GM19351 (cell line): ENCODE results near the gene CDC42BPG.
A peak's percentile ranks its signal among the peaks of the same experiment; 100 is the strongest.

Experiments used
- ATAC-seq: cut with Tn5 transposase; IDR thresholded peaks from one replicate; pipeline ENCODE4 v1.9.1; 2021; ENCODE audit warnings: mild to moderate bottlenecking, moderate library complexity; ENCODE audit not compliant: unreplicated experiment

Gene CDC42BPG

GRCh38 chr11:64804346-64805210 lies 39.9 kb downstream of the CDC42BPG start:
- no peak for ATAC-seq

GRCh38 chr11:64803846-64804345 lies 40.6 kb downstream of the CDC42BPG start:
- no peak for ATAC-seq

DNA sequence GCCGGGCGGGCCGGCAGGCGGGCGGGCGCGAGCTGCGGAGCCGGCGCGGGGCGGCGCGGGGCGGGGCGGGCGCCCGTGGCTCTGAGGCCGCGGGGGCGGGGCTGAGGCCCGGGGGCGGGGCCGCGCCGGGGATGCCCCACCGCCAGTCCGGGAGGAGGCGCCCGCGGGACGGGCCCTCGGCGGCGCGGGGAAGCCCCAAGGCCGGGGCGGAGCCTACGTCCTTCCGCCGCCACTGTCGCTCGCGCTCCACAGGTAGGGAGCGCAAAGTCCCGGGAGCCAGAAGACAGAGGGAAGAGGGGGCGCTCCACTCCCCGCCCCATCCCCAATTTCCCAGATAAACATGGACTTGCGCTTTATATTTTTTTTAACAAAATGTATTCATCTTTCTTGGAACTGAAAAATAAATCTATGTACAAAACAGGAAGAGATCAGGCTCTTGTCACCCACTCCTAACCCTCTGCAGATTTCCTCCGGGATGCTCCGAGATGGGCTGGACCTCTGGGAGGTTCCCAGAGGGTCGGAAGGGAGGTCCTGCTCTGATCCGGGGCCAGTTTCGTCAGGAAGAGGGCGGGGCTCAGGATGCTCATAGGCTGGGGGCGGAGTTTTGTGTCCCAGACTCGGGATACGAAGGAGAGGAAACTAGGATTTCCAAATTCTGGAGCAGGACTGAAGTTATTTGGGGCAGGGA lies 41.2 kb downstream of the CDC42BPG start, which contains the start of gene MAP4K2:
Gene MAP4K2, minus strand, starts transcription at position 57 of the 688 bp plus-strand sequence. CDS start 65 bp downstream, outside the sequence.
- ATAC-seq: peak; percentile 61

DNA sequence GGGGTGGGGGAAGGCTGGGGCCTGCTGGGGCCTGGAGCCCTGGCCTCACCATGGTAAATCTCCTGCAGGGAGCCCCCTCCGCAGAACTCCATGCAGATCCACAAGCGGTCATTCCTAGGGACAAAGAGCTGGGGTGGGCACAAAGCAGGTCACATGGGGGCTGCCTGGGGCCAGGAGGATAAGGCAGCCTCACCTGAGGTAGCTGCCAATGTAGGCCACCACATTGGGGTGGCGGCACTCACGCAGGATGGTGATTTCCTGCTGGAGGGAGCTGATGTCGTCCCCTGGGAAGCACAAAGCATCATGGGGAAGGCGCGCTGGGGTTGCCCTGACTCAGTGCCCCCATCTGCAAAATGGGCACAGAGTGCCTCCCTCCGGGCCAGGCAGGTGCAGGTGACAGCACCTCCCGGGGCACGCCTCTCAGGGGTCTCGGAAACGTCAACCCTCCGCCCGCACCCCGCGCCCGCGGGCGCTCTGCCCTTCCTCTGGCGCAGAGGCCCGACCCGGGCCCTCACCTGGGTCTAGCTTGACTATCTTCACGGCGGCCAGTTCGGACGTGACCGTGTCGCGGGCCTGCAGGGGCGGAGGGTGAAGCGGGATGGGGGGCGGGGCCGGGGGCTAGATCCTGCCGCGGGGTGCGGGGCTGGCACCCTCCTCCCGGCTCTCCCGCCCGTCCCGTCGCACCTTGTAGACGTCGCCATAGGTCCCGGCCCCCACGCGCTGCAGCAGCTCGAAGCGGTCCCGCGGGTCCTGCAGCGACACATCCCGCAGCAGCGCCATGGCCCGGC lies 41.9 kb downstream of the CDC42BPG start:
- ATAC-seq: peak; percentile 20

DNA sequence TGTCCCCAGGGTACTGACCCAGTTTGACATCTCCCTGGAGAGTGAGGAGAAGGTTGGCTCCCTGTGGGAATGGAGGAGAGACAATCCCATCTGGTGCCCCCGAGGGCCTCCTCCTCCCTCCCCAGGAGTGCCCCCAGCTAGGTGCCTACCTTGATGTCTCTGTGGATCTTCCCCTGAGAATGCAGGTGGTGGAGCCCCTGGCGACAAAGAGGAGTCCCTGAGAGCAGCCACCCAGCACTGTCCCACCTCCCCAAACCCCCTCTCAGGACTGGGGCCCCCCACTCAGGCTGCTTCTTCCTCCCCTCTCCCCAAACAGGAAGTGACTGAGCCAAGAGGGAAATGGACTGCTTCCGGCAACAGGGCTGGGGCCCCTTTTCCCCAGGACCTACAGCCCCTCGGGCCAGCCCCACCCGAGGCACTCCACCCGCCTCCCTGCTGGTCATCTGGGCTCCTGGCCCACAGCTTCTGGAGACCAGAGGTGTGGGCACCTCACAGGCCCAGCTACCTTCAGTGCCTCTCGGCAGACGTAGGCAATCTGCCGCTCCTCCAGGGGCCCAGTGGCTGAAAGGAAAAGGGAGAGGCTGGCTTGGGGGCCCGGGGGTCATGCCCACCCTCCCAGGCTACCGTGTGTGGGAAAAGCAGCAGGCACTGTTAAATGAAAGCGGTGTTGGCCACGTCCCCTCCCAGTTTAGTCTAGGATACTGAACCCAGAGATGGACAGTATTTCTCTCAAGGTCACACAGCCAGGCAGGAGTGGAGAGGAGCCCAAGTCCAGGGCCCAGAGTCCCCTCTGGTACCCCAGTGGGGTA lies 42.7 kb downstream of the CDC42BPG start:
- no peak for ATAC-seq

DNA sequence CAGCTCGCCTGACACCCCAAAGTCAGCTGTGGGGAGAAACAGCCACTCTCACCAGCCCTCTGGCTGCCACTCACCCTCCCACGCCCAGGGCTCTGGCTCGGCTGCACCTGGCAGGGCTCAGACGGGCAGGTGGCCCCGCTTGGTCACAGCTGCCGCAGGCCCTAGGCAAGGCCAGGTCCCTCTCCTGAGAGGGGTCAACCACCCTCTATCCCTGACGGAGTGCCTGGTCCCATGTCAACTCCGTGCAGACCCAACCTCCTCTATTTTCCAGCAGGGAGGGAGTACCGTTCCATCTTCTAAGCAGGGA lies 43.3 kb downstream of the CDC42BPG start:
- no peak for ATAC-seq

DNA sequence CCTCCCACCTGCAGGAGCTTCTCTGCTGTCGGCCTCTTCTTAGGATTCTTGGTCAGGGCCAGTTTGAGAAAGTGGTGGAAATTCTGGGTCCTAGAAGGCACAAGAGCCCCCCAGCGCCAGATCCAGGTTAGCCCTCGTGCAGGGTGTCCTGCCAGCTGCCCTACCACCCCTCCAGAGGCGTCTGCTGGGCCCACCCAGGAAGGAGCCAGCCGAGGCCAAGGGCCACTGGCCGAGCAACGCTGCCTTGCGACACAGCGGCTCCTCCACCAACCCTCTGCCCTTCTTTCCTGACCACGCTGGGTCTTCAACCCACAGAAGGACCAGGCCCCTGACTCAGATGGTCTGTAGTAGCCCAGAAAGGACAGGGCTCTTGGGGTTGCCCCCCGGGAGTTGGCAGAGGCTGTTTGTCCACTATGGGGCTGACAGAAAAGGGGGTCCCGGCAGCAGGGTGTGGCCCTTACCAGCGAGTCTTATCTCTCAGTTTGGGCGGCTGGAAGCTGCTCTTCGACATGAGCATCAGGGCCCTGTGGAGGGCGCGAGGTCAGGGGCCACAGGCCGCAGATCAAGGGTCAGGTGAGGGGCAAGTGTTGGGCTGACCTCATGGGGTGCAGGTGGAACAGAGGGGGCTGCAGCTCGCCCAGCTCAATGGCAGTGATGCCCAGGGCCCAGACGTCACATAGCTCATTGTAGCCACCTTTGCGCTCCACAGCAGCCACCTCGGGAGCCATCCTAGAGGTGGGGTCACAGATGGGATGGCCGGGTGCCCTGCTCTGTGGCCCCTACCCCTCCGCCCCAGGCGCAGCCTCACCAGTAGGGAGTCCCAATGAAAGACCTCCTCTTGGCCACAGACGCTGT lies 43.9 kb downstream of the CDC42BPG start:
- ATAC-seq: no peak

GRCh38 chr11:64799623-64800302 lies 44.7 kb downstream of the CDC42BPG start:
- no peak for ATAC-seq

- no peak for ATAC-seq
Measured at GRCh38 chr11:64799256-64799622, 45.2 kb downstream of the CDC42BPG start.

GRCh38 chr11:64796757-64797541 lies 47.5 kb downstream of the CDC42BPG start:
- ATAC-seq: no peak

DNA sequence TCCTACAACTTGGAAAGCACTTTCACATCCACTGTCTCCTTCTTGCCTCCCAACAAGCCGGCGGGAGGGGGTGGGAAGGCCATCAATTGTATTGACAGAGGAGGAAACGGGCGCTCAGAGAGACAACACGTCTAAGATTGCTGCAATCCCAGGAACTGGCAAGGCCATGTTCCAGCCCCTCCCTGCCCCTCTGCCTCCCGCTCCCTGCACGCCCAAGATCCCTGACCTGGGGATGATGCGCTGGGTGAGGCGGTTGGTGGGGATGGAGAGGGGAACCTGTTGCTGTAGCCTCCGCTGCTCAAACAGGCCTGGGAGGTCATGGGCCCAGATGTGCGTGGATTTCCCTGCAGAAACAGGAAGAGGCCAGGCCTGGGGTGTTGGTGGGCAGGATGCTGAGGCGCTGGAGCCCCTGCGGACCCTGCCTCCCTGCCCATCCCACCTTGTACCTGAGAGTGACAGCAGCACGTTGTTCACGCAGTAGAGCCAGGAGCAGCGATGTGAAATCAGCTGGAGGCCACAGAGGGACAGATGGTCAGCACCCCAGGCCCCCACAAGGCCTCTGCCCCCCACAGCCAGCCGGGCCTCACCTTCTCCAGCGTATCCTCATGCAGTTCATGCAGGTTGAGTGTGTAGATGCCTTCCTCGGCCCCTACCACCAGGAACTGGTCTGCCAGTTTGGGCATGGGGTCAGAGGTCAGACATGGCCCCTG lies 48.3 kb downstream of the CDC42BPG start:
- no peak for ATAC-seq

- ATAC-seq: no peak
Measured at GRCh38 chr11:64794526-64794925, 49.9 kb downstream of the CDC42BPG start.

- no peak for ATAC-seq
Measured at GRCh38 chr11:64793271-64794160, 50.9 kb downstream of the CDC42BPG start.

DNA sequence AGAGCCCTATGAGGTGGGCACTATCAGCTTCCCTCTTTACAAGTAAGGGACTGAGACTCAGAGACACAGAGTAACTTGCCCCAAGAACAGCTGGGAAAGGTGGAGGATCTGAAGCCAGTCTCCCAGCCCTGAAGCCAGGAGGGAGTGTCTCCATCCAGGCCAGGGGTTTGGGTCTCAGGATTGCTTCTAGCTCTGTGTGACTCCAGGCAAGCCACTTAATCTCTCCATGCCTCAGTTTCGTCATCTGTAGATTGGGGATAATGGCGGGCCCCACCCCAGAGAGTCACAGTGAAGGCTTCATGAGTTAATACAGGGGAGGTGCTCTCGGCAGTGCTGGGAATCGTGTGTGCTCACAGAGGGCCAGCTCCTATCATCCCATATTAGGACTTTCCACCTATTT lies 52.0 kb downstream of the CDC42BPG start:
- no peak for ATAC-seq

GRCh38 chr11:64791781-64792291 lies 52.6 kb downstream of the CDC42BPG start:
- no peak for ATAC-seq
